K562 (cell line): ENCODE results near the gene NRGN. TPM values are rescaled to one million over a fixed set of nuclear protein-coding genes. Genes with fewer than 3 reads are reported as not detected.
A peak's percentile ranks its signal among the peaks of the same experiment; 100 is the strongest.

Experiments
- C11orf30 ChIP-seq: fragments of 450-650 bp; IDR thresholded peaks from 2 replicates; pipeline ENCODE4 v1.6.1; 2016; ENCODE audit warnings: low read depth, mild to moderate bottlenecking
- GTF2A2 ChIP-seq: IDR thresholded peaks from 2 replicates; pipeline ENCODE4 v1.6.1; 2016; ENCODE audit warnings: mild to moderate bottlenecking, missing genetic modification characterization, missing compliant biosample characterization
- HDAC1 ChIP-seq, 2 experiments: fragments of 450-650 bp; IDR thresholded peaks; 2 replicates each; pipeline ENCODE4 v1.6.1; 2016 to 2017; ENCODE audit warnings: inconsistent platforms in 1 of 2, mild to moderate bottlenecking in 1 of 2, moderate library complexity in 1 of 2
- MED1 ChIP-seq: sonication (generic); formaldehyde crosslinking; IDR thresholded peaks from 2 replicates; pipeline ENCODE4 v1.8.1; 2023; ENCODE audit warnings: missing genetic modification reagents, borderline replicate concordance
- MGA ChIP-seq: fragments of 450-650 bp; IDR thresholded peaks from 2 replicates; pipeline ENCODE4 v1.6.1; 2016; ENCODE audit warnings: mild to moderate bottlenecking, moderate library complexity
- POLR3G ChIP-seq: IDR thresholded peaks from 2 replicates; pipeline ENCODE4 v1.6.1; 2011; ENCODE audit not compliant: insufficient read length, insufficient replicate concordance; ENCODE audit errors: extremely low read depth
- PYGO2 ChIP-seq: fragments of 450-650 bp; IDR thresholded peaks from 2 replicates; pipeline ENCODE4 v1.6.1; 2016; ENCODE audit warnings: mild to moderate bottlenecking, missing genetic modification characterization, moderate library complexity, missing compliant biosample characterization
- RAD21 ChIP-seq, 2 experiments: fragments of 250-450 bp in 1 of 2; fragments of 450-650 bp in 1 of 2; sonication (Bioruptor Pico) in 1 of 2; formaldehyde crosslinking in 1 of 2; IDR thresholded peaks in 1 of 2; conservative IDR thresholded peaks in 1 of 2; 2 replicates each; pipeline versions ENCODE4 v1.4.0 to v1.8.0; 2020 to 2022; ENCODE audit warnings: mild to moderate bottlenecking in 2 of 2, moderate library complexity in 1 of 2
- RCOR1 ChIP-seq, 2 experiments: IDR thresholded peaks; 2 replicates each; pipeline ENCODE4 v1.6.1; 2012; ENCODE audit warnings: low read depth in 2 of 2, low read length in 2 of 2, borderline replicate concordance in 1 of 2, improper control_type of control experiment in 1 of 2
- SMARCA4 ChIP-seq: fragments of 450-650 bp; IDR thresholded peaks from 2 replicates; pipeline ENCODE4 v1.6.1; 2016
- ZNF583 ChIP-seq: fragments of 250-450 bp; sonication (Bioruptor Pico); IDR thresholded peaks from 2 replicates; pipeline ENCODE4 v1.4.0; 2020
- polyA plus RNA-seq, 8 experiments: library from polyadenylated mRNA; depleted of rRNA in 4 of 8; stranded (reverse) in 5 of 8; unstranded in 3 of 8; fragments of >200 nt; fragmentation: Nextera tagmentation in 2 of 8; fragmentation: Illumina TruSeq in 1 of 8; extraction: Ambion mirVana in 2 of 8; extraction: Trizol in 1 of 8; gene quantifications; 2 replicates each; pipeline versions ENCODE4 v1.2.1 to v1.2.3, GENCODE V29; 2011 to 2014; ENCODE audit warnings: inconsistent platforms in 1 of 8, missing spikeins in 1 of 8
- total RNA-seq, 7 experiments: library from RNA; depleted of rRNA in 6 of 7; stranded (reverse); fragments of >200 nt in 6 of 7; fragmentation: Illumina TruSeq in 2 of 7; extraction: Trizol in 2 of 7; gene quantifications; 2 replicates each; pipeline versions ENCODE4 v1.2.1 to v1.2.3, GENCODE V29; 2011 to 2021; ENCODE audit warnings: low replicate concordance in 1 of 7
- TF ChIP-seq, protein P1 (sequence below): fragments of 450-650 bp; formaldehyde crosslinking; IDR thresholded peaks from 2 replicates; pipeline ENCODE4 v1.4.0; 2022; ENCODE audit warnings: missing genetic modification characterization
- TF ChIP-seq, protein P2 (sequence below): fragments of 450-650 bp; IDR thresholded peaks from 2 replicates; pipeline ENCODE4 v1.6.1; 2016; ENCODE audit warnings: antibody characterized with exemption

NRGN gene
- total and polyA plus RNA-seq, 9 of the 15 experiments (the other 6 are each of a cell fraction or from before 2014, with no cell fraction given), result 0.29 to 7.8 (median 3.5) TPM; not detected in 2

DNA sequence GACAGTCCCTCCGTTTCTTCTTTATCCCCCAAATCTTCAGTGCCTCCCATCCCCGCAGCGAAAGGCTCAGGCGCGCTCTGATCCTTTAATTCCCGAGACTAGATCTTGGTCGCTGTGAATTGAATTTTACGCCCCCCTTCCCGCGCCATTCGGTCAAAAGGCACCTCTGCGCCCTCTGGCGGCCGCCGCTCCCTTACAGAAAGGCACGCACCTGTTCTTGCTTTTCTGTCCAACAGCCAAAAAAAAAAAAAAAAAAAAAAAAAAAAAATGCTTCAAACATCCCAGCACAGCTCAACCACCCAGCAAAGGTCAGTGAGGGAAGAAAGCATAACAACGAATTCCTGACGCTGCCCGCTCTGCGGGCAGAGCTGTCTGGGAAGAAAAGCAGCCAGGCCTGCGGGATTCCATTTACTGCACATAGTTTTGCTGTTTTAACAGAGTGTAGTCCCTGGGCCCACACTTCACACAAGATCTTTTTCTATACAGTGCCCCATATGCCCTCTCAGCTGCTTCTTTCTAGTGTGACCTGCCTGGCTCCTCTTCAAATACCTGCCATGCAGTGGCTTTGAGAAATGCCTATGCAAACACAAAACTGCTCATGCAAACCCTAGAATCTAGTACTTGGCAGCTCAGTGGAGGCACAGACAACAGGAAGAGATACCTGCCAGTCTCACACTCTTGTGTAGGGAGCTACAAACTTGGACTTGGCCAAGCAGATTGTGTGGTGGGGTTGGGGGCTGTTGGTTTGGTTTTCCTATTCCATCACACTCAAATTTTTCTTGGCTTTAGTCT, 23.6 kb downstream of the NRGN start (continued):
- TF ChIP-seq RAD21 (CRISPR knock-in tag; conservative IDR thresholded peaks at IDR 0.05 in 1 of 2, IDR thresholded peaks at IDR 0.05 in 1 of 2) (peak; percentile 55 to 70), ZNF583 (CRISPR knock-in tag) (no peak), HDAC1 (IDR thresholded peaks at IDR 0.05) (0 out of 4 replicates have a peak, but pooled peaks of 1 of the 2 experiments have one; percentile 24), GTF2A2 (tag) (no peak), PYGO2 (tag) (no peak), SMARCA4 (0 out of 2 replicates have a peak, but pooled peaks have one; percentile 20), POLR3G (no peak), MED1 (CRISPR knock-in tag) (no peak), C11orf30 (no peak), MGA (peak; percentile 9; the same call in 1 of the 2 replicates), RCOR1 (IDR thresholded peaks at IDR 0.05; ENCODE audit: borderline replicate concordance in 1 of 2, low read depth in 2 of 2, low read length in 2 of 2) (peak in 1 of 2 experiments; percentile 68; a peak in 1 of 4 replicates)
- TF ChIP-seq, protein P1, sequence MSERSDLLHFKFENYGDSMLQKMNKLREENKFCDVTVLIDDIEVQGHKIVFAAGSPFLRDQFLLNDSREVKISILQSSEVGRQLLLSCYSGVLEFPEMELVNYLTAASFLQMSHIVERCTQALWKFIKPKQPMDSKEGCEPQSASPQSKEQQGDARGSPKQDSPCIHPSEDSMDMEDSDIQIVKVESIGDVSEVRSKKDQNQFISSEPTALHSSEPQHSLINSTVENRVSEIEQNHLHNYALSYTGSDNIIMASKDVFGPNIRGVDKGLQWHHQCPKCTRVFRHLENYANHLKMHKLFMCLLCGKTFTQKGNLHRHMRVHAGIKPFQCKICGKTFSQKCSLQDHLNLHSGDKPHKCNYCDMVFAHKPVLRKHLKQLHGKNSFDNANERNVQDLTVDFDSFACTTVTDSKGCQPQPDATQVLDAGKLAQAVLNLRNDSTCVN (CRISPR knock-in tag), result no peak
- TF ChIP-seq, protein P2, sequence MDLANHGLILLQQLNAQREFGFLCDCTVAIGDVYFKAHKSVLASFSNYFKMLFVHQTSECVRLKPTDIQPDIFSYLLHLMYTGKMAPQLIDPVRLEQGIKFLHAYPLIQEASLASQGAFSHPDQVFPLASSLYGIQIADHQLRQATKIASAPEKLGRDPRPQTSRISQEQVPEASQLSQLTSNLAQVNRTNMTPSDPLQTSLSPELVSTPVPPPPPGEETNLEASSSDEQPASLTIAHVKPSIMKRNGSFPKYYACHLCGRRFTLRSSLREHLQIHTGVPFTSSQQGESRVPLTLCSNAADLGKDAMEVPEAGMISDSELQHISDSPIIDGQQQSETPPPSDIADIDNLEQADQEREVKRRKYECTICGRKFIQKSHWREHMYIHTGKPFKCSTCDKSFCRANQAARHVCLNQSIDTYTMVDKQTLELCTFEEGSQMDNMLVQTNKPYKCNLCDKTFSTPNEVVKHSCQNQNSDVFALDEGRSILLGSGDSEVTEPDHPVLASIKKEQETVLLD, result 0 out of 2 replicates have a peak, but pooled peaks have one; percentile 22
